Measurements from ENCODE around the gene AGRN.

The AGRN gene

GRCh38 chr1:972726-973458, 47.0 kb upstream of the AGRN start:
- no peak for TF ChIP-seq YY1 (IDR thresholded peaks at IDR 0.05; ENCODE audit: low read depth)
- no peak for TF ChIP-seq EGR1 (IDR thresholded peaks at IDR 0.05)
- no peak for TF ChIP-seq NFIC (IDR thresholded peaks at IDR 0.05)
- no peak for TF ChIP-seq EP300 (IDR thresholded peaks at IDR 0.05; ENCODE audit: borderline replicate concordance)
- no peak for TF ChIP-seq TAF1 (IDR thresholded peaks at IDR 0.05; ENCODE audit: low read depth)
- TF ChIP-seq USF1 (IDR thresholded peaks at IDR 0.05), result no peak
- TF ChIP-seq RAD21 (IDR thresholded peaks at IDR 0.05; ENCODE audit: low read depth), result no peak
- TF ChIP-seq REST (IDR thresholded peaks at IDR 0.05; ENCODE audit: low read depth), result no peak
- TF ChIP-seq TCF12 (IDR thresholded peaks at IDR 0.05; ENCODE audit: low read depth), result no peak
- no peak for TF ChIP-seq ZBTB7A (IDR thresholded peaks at IDR 0.05; ENCODE audit: low read depth)
- TF ChIP-seq MAX (IDR thresholded peaks at IDR 0.05), result no peak
- no peak for TF ChIP-seq FOXM1 (IDR thresholded peaks at IDR 0.05; ENCODE audit: borderline replicate concordance, low read depth)
- TF ChIP-seq CREB1 (IDR thresholded peaks at IDR 0.05; ENCODE audit: low read depth), result no peak

- no peak for TF ChIP-seq EP300 (IDR thresholded peaks at IDR 0.05; ENCODE audit: borderline replicate concordance)
- no peak for TF ChIP-seq NFIC (IDR thresholded peaks at IDR 0.05)
- no peak for TF ChIP-seq EGR1 (IDR thresholded peaks at IDR 0.05)
- TF ChIP-seq USF1 (IDR thresholded peaks at IDR 0.05), result no peak
- no peak for TF ChIP-seq MAX (IDR thresholded peaks at IDR 0.05)
Observed at GRCh38 chr1:973459-974292, 46.2 kb upstream of the AGRN start.

- no peak for TF ChIP-seq ZBTB7A (IDR thresholded peaks at IDR 0.05; ENCODE audit: low read depth)
- no peak for TF ChIP-seq TCF12 (IDR thresholded peaks at IDR 0.05; ENCODE audit: low read depth)
- TF ChIP-seq USF1 (IDR thresholded peaks at IDR 0.05), result no peak
- no peak for TF ChIP-seq TEAD4 (IDR thresholded peaks at IDR 0.05)
- no peak for TF ChIP-seq CREB1 (IDR thresholded peaks at IDR 0.05; ENCODE audit: low read depth)
- TF ChIP-seq REST (IDR thresholded peaks at IDR 0.05; ENCODE audit: low read depth), result no peak
- TF ChIP-seq EP300 (IDR thresholded peaks at IDR 0.05; ENCODE audit: borderline replicate concordance), result no peak
- no peak for TF ChIP-seq YY1 (IDR thresholded peaks at IDR 0.05; ENCODE audit: low read depth)
- TF ChIP-seq TAF1 (IDR thresholded peaks at IDR 0.05; ENCODE audit: low read depth), result no peak
- no peak for TF ChIP-seq EGR1 (IDR thresholded peaks at IDR 0.05)
- no peak for TF ChIP-seq RAD21 (IDR thresholded peaks at IDR 0.05; ENCODE audit: low read depth)
- TF ChIP-seq CEBPB (IDR thresholded peaks at IDR 0.05), result no peak
- no peak for TF ChIP-seq FOXM1 (IDR thresholded peaks at IDR 0.05; ENCODE audit: borderline replicate concordance, low read depth)
Observed at GRCh38 chr1:974293-974640, 45.7 kb upstream of the AGRN start.

- TF ChIP-seq ZBTB7A (IDR thresholded peaks at IDR 0.05; ENCODE audit: low read depth), result no peak
- no peak for TF ChIP-seq FOXM1 (IDR thresholded peaks at IDR 0.05; ENCODE audit: borderline replicate concordance, low read depth)
- no peak for TF ChIP-seq TAF1 (IDR thresholded peaks at IDR 0.05; ENCODE audit: low read depth)
- no peak for TF ChIP-seq CREB1 (IDR thresholded peaks at IDR 0.05; ENCODE audit: low read depth)
- no peak for TF ChIP-seq YY1 (IDR thresholded peaks at IDR 0.05; ENCODE audit: low read depth)
- TF ChIP-seq REST (IDR thresholded peaks at IDR 0.05; ENCODE audit: low read depth), result no peak
- TF ChIP-seq USF1 (IDR thresholded peaks at IDR 0.05), result no peak
- TF ChIP-seq TCF12 (IDR thresholded peaks at IDR 0.05; ENCODE audit: low read depth), result no peak
- no peak for TF ChIP-seq EP300 (IDR thresholded peaks at IDR 0.05; ENCODE audit: borderline replicate concordance)
- no peak for TF ChIP-seq RAD21 (IDR thresholded peaks at IDR 0.05; ENCODE audit: low read depth)
- no peak for TF ChIP-seq NFIC (IDR thresholded peaks at IDR 0.05)
- TF ChIP-seq CEBPB (IDR thresholded peaks at IDR 0.05), result no peak
- TF ChIP-seq EGR1 (IDR thresholded peaks at IDR 0.05), result no peak
- no peak for TF ChIP-seq MAX (IDR thresholded peaks at IDR 0.05)
- TF ChIP-seq TEAD4 (IDR thresholded peaks at IDR 0.05), result no peak
Observed at GRCh38 chr1:974687-975328, 45.1 kb upstream of the AGRN start.
